ENCODE measurements around the gene SNRPB2. TPM values are rescaled to one million over a fixed set of nuclear protein-coding genes. Genes with fewer than 3 reads are reported as not detected.

Gene SNRPB2
- total RNA-seq, 1 donor from 2014 or later, result 70.5 TPM

DNA sequence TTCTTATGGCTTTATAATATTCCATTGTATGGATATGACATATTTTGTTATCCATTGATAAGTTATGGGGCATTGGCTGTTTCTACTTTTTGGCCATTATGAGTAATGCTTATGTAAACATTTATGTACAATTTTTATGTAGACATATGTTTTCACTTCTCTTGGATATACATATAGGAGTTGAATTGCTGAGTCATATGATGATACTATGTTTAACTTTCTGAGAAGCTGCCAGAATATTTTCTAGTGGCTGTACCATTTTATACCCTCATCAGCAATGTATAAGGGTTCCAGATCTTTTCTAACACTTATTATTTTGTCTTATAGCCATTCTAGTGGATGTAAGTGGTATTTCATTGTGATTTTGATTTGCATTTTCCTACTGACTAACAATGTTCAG, 41.4 kb downstream of the SNRPB2 start:
- no peaks in the 10 kb centered on the region for H3K36me3 Mint-ChIP-seq
- peaks cover 20% of the 10 kb centered on the region for H3K9me3 Mint-ChIP-seq
- no peak overlapping the region for H3K4me3 Mint-ChIP-seq
- no peak overlapping the region for H3K27ac Mint-ChIP-seq
- no peaks in the 10 kb centered on the region for H3K4me1 Mint-ChIP-seq
- DNase-seq (ENCODE audit: low spot score in 2 of 2, unreplicated experiment in 2 of 2), result no peak
- H3K27me3 Mint-ChIP-seq (ENCODE audit: low read depth), result peaks cover 14% of the 10 kb centered on the region
- TF ChIP-seq, protein P1, sequence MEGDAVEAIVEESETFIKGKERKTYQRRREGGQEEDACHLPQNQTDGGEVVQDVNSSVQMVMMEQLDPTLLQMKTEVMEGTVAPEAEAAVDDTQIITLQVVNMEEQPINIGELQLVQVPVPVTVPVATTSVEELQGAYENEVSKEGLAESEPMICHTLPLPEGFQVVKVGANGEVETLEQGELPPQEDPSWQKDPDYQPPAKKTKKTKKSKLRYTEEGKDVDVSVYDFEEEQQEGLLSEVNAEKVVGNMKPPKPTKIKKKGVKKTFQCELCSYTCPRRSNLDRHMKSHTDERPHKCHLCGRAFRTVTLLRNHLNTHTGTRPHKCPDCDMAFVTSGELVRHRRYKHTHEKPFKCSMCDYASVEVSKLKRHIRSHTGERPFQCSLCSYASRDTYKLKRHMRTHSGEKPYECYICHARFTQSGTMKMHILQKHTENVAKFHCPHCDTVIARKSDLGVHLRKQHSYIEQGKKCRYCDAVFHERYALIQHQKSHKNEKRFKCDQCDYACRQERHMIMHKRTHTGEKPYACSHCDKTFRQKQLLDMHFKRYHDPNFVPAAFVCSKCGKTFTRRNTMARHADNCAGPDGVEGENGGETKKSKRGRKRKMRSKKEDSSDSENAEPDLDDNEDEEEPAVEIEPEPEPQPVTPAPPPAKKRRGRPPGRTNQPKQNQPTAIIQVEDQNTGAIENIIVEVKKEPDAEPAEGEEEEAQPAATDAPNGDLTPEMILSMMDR (IDR thresholded peaks at IDR 0.05; ENCODE audit: unreplicated experiment), result no peak

DNA sequence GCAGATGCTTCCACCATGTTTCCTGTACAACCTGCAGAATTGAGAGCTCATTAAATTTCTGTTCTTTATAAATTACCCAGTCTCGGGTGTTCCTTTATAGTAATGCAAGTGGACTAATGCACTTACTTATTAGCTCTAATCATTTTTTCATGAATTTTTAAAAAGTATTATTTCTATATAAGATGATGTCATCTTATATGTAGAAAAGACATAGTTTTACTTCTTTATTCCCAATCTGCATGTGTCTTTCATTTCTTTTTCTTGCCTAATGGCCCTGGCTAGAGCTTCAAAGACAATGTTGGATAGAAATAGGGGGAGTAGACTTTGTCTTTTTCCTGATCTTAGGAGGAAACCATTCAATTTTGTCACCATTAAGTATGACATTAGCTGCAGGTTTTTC, 46.1 kb downstream of the SNRPB2 start:
- no peak overlapping the region for H3K4me3 Mint-ChIP-seq
- no peaks in the 10 kb centered on the region for H3K4me1 Mint-ChIP-seq
- no peaks in the 10 kb centered on the region for H3K36me3 Mint-ChIP-seq
- TF ChIP-seq, protein P1 (IDR thresholded peaks at IDR 0.05; ENCODE audit: unreplicated experiment), result no peak
- peaks cover 31% of the 10 kb centered on the region for H3K9me3 Mint-ChIP-seq
- H3K27ac Mint-ChIP-seq, result no peak overlapping the region
- DNase-seq (ENCODE audit: low spot score in 2 of 2, unreplicated experiment in 2 of 2), result no peak
- H3K27me3 Mint-ChIP-seq (ENCODE audit: low read depth), result peaks cover 19% of the 10 kb centered on the region

DNA sequence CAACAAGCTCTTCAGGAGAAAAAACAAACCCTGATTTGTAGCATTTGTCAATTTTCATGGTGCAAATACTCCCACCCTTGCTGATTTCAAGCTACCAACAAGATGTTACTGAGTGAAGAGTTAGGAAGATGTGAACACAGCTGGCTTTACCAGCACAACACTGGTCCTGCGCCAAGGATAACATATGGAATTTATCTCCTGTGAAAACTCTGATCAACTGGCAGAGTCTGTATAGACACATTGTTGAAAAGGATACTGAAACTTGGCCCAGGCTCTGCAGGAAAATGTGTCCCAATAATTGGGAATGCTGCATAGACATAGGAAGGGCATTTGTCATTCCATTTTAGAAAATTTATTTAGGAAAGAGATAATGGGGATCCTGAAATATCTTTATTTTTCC, 47.3 kb downstream of the SNRPB2 start:
- DNase-seq (ENCODE audit: low spot score in 2 of 2, unreplicated experiment in 2 of 2), result no peak
- peaks cover 19% of the 10 kb centered on the region for H3K27me3 Mint-ChIP-seq (ENCODE audit: low read depth)
- H3K9me3 Mint-ChIP-seq, result peaks cover 37% of the 10 kb centered on the region
- no peak overlapping the region for H3K27ac Mint-ChIP-seq
- H3K36me3 Mint-ChIP-seq, result no peaks in the 10 kb centered on the region
- TF ChIP-seq, protein P1 (IDR thresholded peaks at IDR 0.05; ENCODE audit: unreplicated experiment), result no peak
- H3K4me1 Mint-ChIP-seq, result no peaks in the 10 kb centered on the region
- no peak overlapping the region for H3K4me3 Mint-ChIP-seq

DNA sequence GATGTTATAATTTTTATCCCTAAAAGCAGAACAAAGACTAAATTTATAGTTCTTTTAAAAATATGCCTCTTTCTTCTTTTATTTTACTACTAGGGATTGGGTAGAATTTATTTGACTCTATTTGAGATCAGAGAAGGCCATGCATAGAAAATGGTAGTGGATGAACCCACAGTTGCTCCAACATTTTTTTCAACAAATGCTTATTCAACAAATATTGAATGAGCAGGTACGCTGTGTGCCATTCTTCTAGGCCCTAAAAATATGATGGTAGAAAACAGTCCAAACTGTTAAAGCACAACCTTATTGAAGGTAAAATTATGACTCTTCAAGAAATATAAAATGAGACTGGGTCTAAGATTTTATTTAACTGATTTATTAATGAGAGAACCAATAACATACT, 48.3 kb downstream of the SNRPB2 start:
- H3K4me1 Mint-ChIP-seq, result no peaks in the 10 kb centered on the region
- peaks cover 42% of the 10 kb centered on the region for H3K9me3 Mint-ChIP-seq
- H3K27ac Mint-ChIP-seq, result no peak overlapping the region
- peaks cover 21% of the 10 kb centered on the region for H3K27me3 Mint-ChIP-seq (ENCODE audit: low read depth)
- H3K36me3 Mint-ChIP-seq, result no peaks in the 10 kb centered on the region
- H3K4me3 Mint-ChIP-seq, result no peak overlapping the region
- TF ChIP-seq, protein P1 (IDR thresholded peaks at IDR 0.05; ENCODE audit: unreplicated experiment), result no peak
- no peak for DNase-seq (ENCODE audit: low spot score in 2 of 2, unreplicated experiment in 2 of 2)

DNA sequence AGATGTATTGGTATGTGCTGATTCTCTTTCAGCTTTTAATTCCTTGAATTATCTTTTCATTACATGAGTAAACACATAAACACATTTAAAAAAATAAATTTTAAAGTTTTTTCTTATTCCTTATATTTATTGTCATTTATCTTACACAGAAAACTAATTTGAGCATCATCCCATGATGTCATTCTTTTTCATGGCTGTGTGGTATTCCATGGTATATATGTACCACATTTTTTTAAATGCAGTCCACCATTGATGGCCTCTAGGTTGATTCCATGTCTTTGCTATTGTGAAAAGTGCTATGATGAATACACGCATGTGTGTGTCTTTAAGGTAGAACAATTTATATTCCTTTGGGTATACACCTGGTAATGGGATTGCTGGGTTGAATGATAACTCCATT, 51.7 kb downstream of the SNRPB2 start:
- no peak overlapping the region for H3K27ac Mint-ChIP-seq
- TF ChIP-seq, protein P1 (IDR thresholded peaks at IDR 0.05; ENCODE audit: unreplicated experiment), result no peak
- DNase-seq (ENCODE audit: low spot score in 2 of 2, unreplicated experiment in 2 of 2), result no peak
- H3K9me3 Mint-ChIP-seq, result peaks cover 51% of the 10 kb centered on the region
- H3K4me3 Mint-ChIP-seq, result no peak overlapping the region
- peaks cover 8% of the 10 kb centered on the region for H3K4me1 Mint-ChIP-seq
- H3K27me3 Mint-ChIP-seq (ENCODE audit: low read depth), result peaks cover 5% of the 10 kb centered on the region
- no peaks in the 10 kb centered on the region for H3K36me3 Mint-ChIP-seq

DNA sequence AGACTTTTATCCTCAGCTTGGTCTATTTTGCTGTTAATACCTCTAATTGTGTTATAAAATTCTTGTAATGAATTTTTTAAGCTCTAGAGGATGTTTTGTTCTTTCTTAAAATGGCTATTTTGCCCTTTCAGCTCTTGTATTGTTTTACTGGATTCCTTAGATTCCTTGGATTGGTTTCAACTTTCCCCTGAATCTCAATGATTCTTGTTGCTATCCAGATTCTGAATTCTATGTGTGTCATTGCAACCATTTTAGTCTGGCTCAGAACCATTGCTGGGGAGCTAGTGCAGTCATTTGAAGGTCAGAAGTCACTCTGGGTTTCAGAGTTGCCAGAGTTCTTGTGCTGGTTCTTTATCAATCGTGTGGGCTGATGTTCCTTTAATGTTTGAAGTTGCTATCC, 55.4 kb downstream of the SNRPB2 start:
- Mint-ChIP-seq H3K4me3 (no peak overlapping the region), H3K27ac (no peak overlapping the region), H3K4me1 (peaks cover 8% of the 10 kb centered on the region), H3K9me3 (peaks cover 50% of the 10 kb centered on the region), H3K27me3 (ENCODE audit: low read depth) (peaks cover 12% of the 10 kb centered on the region), H3K36me3 (no peaks in the 10 kb centered on the region)
- DNase-seq (ENCODE audit: low spot score in 2 of 2, unreplicated experiment in 2 of 2), result no peak
- TF ChIP-seq, protein P1 (IDR thresholded peaks at IDR 0.05; ENCODE audit: unreplicated experiment), result no peak
